NK-92 treated with Interleukin-12 subunit alpha and Interleukin-12 subunit beta, amount 100 ng/mL, for 24 hours (cell line): ENCODE measurements around the gene DERA.

Source experiments
- DNase-seq: peaks from one replicate; lab custom pipeline; 2025; lab: John Stamatoyannopoulos, UW

Gene DERA

DNA sequence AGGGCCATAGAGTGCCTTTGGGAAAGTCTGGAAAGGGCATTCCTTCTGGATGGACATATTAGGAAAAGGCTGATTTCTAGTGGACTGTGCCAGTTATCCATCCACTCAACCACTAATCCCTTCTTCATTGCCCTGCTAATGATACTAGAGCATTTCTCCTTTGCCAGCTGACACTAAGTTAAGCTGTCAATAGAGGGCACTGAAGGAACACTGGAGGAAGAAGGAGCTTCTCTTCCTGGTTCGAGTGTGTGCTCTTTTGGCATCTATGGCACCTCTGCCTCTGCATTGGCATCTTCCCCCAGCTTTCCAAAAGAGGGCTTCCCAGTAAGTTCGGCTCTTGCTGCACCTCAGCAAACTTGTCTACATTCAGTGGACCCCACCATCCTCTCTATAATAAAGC is 165.4 kb downstream of the DERA start:
- DNase-seq, result no peak

DNA sequence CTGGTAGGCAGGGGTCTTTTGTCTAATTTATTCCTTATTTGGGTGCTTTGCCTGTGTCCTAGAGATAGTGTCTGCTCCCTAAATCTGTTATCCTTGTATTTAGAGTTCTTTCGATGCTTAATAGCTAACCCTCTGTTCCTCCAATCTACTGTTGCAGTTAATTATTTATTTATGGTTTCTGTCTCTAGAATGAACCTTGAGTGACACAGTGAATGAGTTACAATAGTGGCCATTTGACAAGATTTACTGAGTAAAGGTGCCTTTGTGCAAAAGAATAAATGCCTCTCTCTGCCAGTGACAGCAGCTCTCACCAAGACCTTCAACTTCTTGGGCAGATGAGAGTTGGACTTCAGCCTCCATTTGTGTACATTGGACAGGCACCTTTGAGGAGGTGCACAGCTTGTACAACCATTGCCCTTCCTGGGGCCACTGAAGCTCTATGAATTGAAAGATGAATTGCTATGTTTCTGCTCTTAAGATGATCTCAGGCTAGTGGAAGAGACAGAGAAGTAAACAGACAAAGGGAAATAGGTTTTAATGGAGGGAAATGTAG is 165.9 kb downstream of the DERA start:
- no peak for DNase-seq

DNA sequence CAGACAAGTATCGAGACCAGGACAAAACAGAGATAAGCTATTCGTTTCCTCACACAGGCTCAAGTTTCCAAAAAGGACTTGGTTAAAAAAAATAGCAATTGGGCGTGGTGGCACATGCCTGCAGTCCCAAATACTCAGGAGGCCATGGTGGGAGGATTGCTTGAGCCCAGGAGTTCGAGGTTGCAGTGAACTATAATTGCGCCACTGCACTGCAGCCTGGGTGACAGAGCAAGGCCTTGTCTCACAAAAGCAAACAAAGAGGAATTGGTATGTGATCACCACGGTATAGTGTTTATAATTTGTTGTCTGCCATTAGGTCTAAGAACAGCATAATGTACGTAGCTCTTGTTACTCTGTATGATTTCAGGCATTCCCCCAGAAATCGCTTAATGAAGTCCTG is 175.3 kb downstream of the DERA start:
- DNase-seq, result no peak

DNA sequence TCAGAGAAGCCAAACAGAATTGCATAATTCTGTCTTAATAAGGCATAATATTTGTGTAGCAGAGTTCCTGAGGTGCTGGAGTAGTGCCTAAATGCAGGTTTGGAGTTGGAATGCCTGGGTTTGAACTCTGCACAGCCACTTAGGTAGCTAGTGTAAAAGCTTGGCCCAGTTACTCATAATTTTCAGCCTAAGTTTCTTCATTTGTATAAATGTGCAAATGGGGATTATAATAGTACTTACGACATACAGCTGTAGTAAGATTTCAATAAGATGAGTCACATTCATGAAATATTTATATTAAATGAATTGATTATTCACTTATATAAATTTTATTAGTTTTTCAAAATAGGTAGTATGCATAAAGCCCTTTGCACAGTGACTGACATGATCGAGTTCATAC is 175.8 kb downstream of the DERA start:
- no peak for DNase-seq
